ENCODE measurements around the gene HSPB9. TPM values are rescaled to one million over a fixed set of nuclear protein-coding genes. Genes with fewer than 3 reads are reported as not detected.

Gene HSPB9
- total RNA-seq, 1 experiment from 2014 or later: 0.46 TPM

GRCh38 chr17:42167807-42168206 lies 45.2 kb downstream of the HSPB9 start:
- H3K4me1 Mint-ChIP-seq: 0 out of 2 replicates have a peak, but pooled peaks cover 3% of the 10 kb centered on the region
- ChIA-PET CTCF (interaction anchor here (0.9 to 1.9 kb wide), 4 partner anchors 11 to 67 kb away, joined by 3 to 5 read pairs (median 3); partner anchors contain the start of gene KCNH4), POLR2A (no interaction called here)
- no peak overlapping the region for H3K27ac Mint-ChIP-seq
- DNase-seq (ENCODE audit: low spot score) (no peak), ATAC-seq (no peak)
- no peak for TF ChIP-seq ZNF671 (CRISPR knock-in tag; IDR thresholded peaks at IDR 0.05)
- no peak for TF ChIP-seq CTCF (IDR thresholded peaks at IDR 0.05)
- no peak for TF ChIP-seq ZNF138 (CRISPR knock-in tag; conservative IDR thresholded peaks at IDR 0.05)
- no peak for TF ChIP-seq NR1H2 (CRISPR knock-in tag; IDR thresholded peaks at IDR 0.05)
- TF ChIP-seq ZSCAN18 (CRISPR knock-in tag; IDR thresholded peaks at IDR 0.05): no peak
- TF ChIP-seq NR2C2 (CRISPR knock-in tag; IDR thresholded peaks at IDR 0.05): no peak
- no peak for TF ChIP-seq ATF2 (CRISPR knock-in tag; IDR thresholded peaks at IDR 0.05; ENCODE audit: borderline replicate concordance, low read depth)
- TF ChIP-seq FOXP1 (CRISPR knock-in tag; IDR thresholded peaks at IDR 0.05; ENCODE audit: borderline replicate concordance): no peak
- no peak for TF ChIP-seq ZNF512 (CRISPR knock-in tag; IDR thresholded peaks at IDR 0.05; ENCODE audit: borderline replicate concordance)
- no peak for TF ChIP-seq ZBTB21 (CRISPR knock-in tag; IDR thresholded peaks at IDR 0.05; ENCODE audit: borderline replicate concordance)
- no peak for TF ChIP-seq ZNF219 (CRISPR knock-in tag; IDR thresholded peaks at IDR 0.05; ENCODE audit: borderline replicate concordance)
- no peak for TF ChIP-seq ZNF232 (CRISPR knock-in tag; IDR thresholded peaks at IDR 0.05)
- no peaks in the 10 kb centered on the region; the same call in 1 of the 2 replicates for H3K27me3 Mint-ChIP-seq (ENCODE audit: low read depth)
- no peaks in the 10 kb centered on the region for H3K9me3 Mint-ChIP-seq
- H3K4me3 Mint-ChIP-seq: no peak overlapping the region
- H3K36me3 Mint-ChIP-seq: no peaks in the 10 kb centered on the region

- TF ChIP-seq NR3C1 (CRISPR knock-in tag; conservative IDR thresholded peaks at IDR 0.05; ENCODE audit: low read depth): no peak
- no peak for TF ChIP-seq GRHL2 (CRISPR knock-in tag; IDR thresholded peaks at IDR 0.05; ENCODE audit: insufficient replicate concordance, severe bottlenecking)
- TF ChIP-seq NFE2L1 (CRISPR knock-in tag; IDR thresholded peaks at IDR 0.05): no peak
- no peak for TF ChIP-seq GABPB1 (CRISPR knock-in tag; IDR thresholded peaks at IDR 0.05)
- TF ChIP-seq ZSCAN18 (CRISPR knock-in tag; IDR thresholded peaks at IDR 0.05): no peak
- Mint-ChIP-seq H3K27ac (no peak overlapping the region), H3K4me1 (no peaks in the 10 kb centered on the region), H3K4me3 (no peak overlapping the region), H3K9me3 (no peaks in the 10 kb centered on the region), H3K36me3 (no peaks in the 10 kb centered on the region), H3K27me3 (ENCODE audit: low read depth) (no peaks in the 10 kb centered on the region; the same call in 1 of the 2 replicates)
- DNase-seq (ENCODE audit: low spot score) (no peak), ATAC-seq (no peak)
- ChIA-PET CTCF (interaction anchor here (1.5 kb wide), 1 partner anchor 53 kb away, joined by 5 read pairs; no protein-coding TSS in a partner anchor), POLR2A (no interaction called here)
These were observed 46.7 kb downstream of the HSPB9 start for GRCh38 chr17:42169351-42169750.
